Ishikawa (cell line): ENCODE results near the gene PLP2.
A peak's percentile ranks its signal among the peaks of the same experiment; 100 is the strongest.

Source experiments
- CEBPB ChIP-seq: IDR thresholded peaks from 2 replicates; pipeline ENCODE4 v1.6.1; 2012
- CREB1 ChIP-seq: IDR thresholded peaks from 2 replicates; pipeline ENCODE4 v1.6.1; 2012; ENCODE audit warnings: low read depth
- EGR1 ChIP-seq: IDR thresholded peaks from 2 replicates; pipeline ENCODE4 v1.6.1; 2012
- EP300 ChIP-seq: IDR thresholded peaks from 2 replicates; pipeline ENCODE4 v1.6.1; 2012; ENCODE audit warnings: borderline replicate concordance
- FOXM1 ChIP-seq: IDR thresholded peaks from 2 replicates; pipeline ENCODE4 v1.6.1; 2012; ENCODE audit warnings: low read depth, borderline replicate concordance
- MAX ChIP-seq: IDR thresholded peaks from 2 replicates; pipeline ENCODE4 v1.6.1; 2012
- NFIC ChIP-seq: IDR thresholded peaks from 2 replicates; pipeline ENCODE4 v1.6.1; 2012
- RAD21 ChIP-seq: IDR thresholded peaks from 2 replicates; pipeline ENCODE4 v1.6.1; 2012; ENCODE audit warnings: low read depth
- REST ChIP-seq: IDR thresholded peaks from 2 replicates; pipeline ENCODE4 v1.6.1; 2012; ENCODE audit warnings: low read depth, mild to moderate bottlenecking
- TAF1 ChIP-seq: IDR thresholded peaks from 2 replicates; pipeline ENCODE4 v1.6.1; 2012; ENCODE audit warnings: low read depth, mild to moderate bottlenecking
- TCF12 ChIP-seq: IDR thresholded peaks from 2 replicates; pipeline ENCODE4 v1.6.1; 2012; ENCODE audit warnings: low read depth
- TEAD4 ChIP-seq: IDR thresholded peaks from 2 replicates; pipeline ENCODE4 v1.6.1; 2012
- USF1 ChIP-seq: IDR thresholded peaks from 2 replicates; pipeline ENCODE4 v1.6.1; 2012
- YY1 ChIP-seq: IDR thresholded peaks from 2 replicates; pipeline ENCODE4 v1.6.1; 2012; ENCODE audit warnings: low read depth
- ZBTB7A ChIP-seq: IDR thresholded peaks from 2 replicates; pipeline ENCODE4 v1.6.1; 2012; ENCODE audit warnings: low read depth

The PLP2 gene

GRCh38 chrX:49184294-49185281 lies 12.9 kb downstream of the PLP2 start:
- TF ChIP-seq REST, result no peak

GRCh38 chrX:49186125-49187027 lies 14.7 kb downstream of the PLP2 start, which contains the start of gene PRICKLE3:
Gene PRICKLE3 (minus strand): TSS chrX:49186373. CDS start chrX:49186297, 76 bp downstream.
- TF ChIP-seq CEBPB (no peak), EGR1 (0 out of 2 replicates have a peak, but pooled peaks have one; percentile 40), TCF12 (no peak), MAX (peak; percentile 64), RAD21 (peak; percentile 8; the same call in 1 of the 2 replicates), NFIC (no peak), FOXM1 (no peak), YY1 (0 out of 2 replicates have a peak, but pooled peaks have one; percentile 37), EP300 (no peak), USF1 (peak; percentile 67), REST (no peak), TAF1 (peak; percentile 40; the same call in 1 of the 2 replicates), ZBTB7A (peak; percentile 73), TEAD4 (no peak), CREB1 (no peak)

GRCh38 chrX:49187028-49187394 lies 15.3 kb downstream of the PLP2 start:
- no peak for TF ChIP-seq RAD21
- TF ChIP-seq NFIC, result no peak
- no peak for TF ChIP-seq REST
- no peak for TF ChIP-seq TCF12
- no peak for TF ChIP-seq MAX
- no peak for TF ChIP-seq USF1
- TF ChIP-seq FOXM1, result no peak
- TF ChIP-seq CEBPB, result no peak
- TF ChIP-seq TEAD4, result no peak
- TF ChIP-seq YY1, result no peak
- TF ChIP-seq TAF1, result no peak
- no peak for TF ChIP-seq EP300
- TF ChIP-seq CREB1, result no peak
- no peak for TF ChIP-seq ZBTB7A
- no peak for TF ChIP-seq EGR1
